ENCODE measurements around the gene TFIP11.

Gene TFIP11

DNA sequence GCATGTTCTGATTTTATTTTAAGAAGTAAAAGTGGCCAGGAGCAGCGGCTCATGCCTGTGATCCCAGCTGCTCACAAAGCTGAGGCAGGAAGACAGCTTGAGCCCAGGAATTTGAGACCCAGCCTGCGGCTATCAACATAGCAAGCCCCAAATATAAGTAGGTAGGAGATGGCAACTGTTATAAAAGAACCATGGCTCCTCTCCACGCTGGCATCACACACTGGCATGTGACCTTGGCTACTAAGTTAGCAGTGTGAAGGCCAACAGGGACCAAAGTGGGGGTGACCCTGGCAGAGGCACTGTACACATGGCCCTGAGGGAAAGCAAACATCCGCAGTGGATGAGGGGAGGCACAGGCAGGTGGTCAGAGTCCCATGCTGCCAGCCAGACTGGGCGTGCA lies 44.6 kb upstream of the TFIP11 start:
- Histone ChIP-seq H3K4me3 (ENCODE audit: low read depth, low read length) (no peak overlapping the region), H3K9me3 (ENCODE audit: control insufficient read depth, low read length) (no peaks in the 10 kb centered on the region), H3K9ac (no peak overlapping the region)

DNA sequence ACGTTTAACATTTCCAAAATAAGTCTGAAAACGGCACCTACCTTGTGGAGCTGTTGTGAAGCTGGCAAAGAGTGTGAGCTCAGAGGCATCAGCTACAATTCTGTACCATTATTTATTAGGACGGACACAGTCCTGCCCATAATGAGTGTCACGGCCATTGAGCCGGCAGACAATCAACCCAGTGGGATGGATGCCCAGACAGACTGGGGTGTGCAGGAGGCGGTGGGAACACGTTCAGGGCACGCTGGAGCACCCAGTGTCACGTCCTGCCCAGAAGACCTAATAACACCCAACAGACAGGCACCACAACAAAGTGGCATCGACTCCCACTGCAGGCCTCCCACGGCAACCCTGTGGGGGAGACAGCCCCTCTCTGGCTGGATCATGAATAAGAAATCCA lies 43.2 kb upstream of the TFIP11 start:
- Histone ChIP-seq H3K27me3 (ENCODE audit: control insufficient read depth, insufficient read depth, low read length) (no peaks in the 10 kb centered on the region), H3K4me3 (ENCODE audit: low read depth, low read length) (no peak overlapping the region), H2AFZ (no peak overlapping the region), H3K79me2 (no peaks in the 10 kb centered on the region), H3K9ac (no peak overlapping the region), H3K9me3 (ENCODE audit: control insufficient read depth, low read length) (no peaks in the 10 kb centered on the region), H3K4me2 (ENCODE audit: low read length) (no peak overlapping the region), H3K4me1 (no peaks in the 10 kb centered on the region), H3K36me3 (ENCODE audit: control insufficient read depth, insufficient read depth, low read length) (no peaks in the 10 kb centered on the region), H3K27ac (no peak overlapping the region)
- TF ChIP-seq, protein P1, sequence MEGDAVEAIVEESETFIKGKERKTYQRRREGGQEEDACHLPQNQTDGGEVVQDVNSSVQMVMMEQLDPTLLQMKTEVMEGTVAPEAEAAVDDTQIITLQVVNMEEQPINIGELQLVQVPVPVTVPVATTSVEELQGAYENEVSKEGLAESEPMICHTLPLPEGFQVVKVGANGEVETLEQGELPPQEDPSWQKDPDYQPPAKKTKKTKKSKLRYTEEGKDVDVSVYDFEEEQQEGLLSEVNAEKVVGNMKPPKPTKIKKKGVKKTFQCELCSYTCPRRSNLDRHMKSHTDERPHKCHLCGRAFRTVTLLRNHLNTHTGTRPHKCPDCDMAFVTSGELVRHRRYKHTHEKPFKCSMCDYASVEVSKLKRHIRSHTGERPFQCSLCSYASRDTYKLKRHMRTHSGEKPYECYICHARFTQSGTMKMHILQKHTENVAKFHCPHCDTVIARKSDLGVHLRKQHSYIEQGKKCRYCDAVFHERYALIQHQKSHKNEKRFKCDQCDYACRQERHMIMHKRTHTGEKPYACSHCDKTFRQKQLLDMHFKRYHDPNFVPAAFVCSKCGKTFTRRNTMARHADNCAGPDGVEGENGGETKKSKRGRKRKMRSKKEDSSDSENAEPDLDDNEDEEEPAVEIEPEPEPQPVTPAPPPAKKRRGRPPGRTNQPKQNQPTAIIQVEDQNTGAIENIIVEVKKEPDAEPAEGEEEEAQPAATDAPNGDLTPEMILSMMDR (IDR thresholded peaks at IDR 0.05) = no peak

More for the DNA sequence above, 44.6 kb upstream of the TFIP11 start:
- TF ChIP-seq, protein P1 (IDR thresholded peaks at IDR 0.05) = no peak
- H3K27me3 ChIP-seq (ENCODE audit: control insufficient read depth, insufficient read depth, low read length) = no peaks in the 10 kb centered on the region
- no peak overlapping the region for H3K27ac ChIP-seq
- no peaks in the 10 kb centered on the region for H3K4me1 ChIP-seq
- H3K79me2 ChIP-seq = no peaks in the 10 kb centered on the region
- no peaks in the 10 kb centered on the region for H3K36me3 ChIP-seq (ENCODE audit: control insufficient read depth, insufficient read depth, low read length)
- no peak overlapping the region for H2AFZ ChIP-seq
- H3K4me2 ChIP-seq (ENCODE audit: low read length) = no peak overlapping the region

GRCh38 chr22:26554956-26555355 lies 42.7 kb upstream of the TFIP11 start:
- TF ChIP-seq, protein P1 (IDR thresholded peaks at IDR 0.05) = no peak
- Histone ChIP-seq H3K36me3 (ENCODE audit: control insufficient read depth, insufficient read depth, low read length) (no peaks in the 10 kb centered on the region), H3K4me3 (ENCODE audit: low read depth, low read length) (no peak overlapping the region), H3K79me2 (no peaks in the 10 kb centered on the region), H3K4me1 (no peaks in the 10 kb centered on the region), H3K27ac (no peak overlapping the region), H3K9ac (no peak overlapping the region), H3K4me2 (ENCODE audit: low read length) (no peak overlapping the region), H3K9me3 (ENCODE audit: control insufficient read depth, low read length) (no peaks in the 10 kb centered on the region), H2AFZ (no peak overlapping the region), H3K27me3 (ENCODE audit: control insufficient read depth, insufficient read depth, low read length) (no peaks in the 10 kb centered on the region)

GRCh38 chr22:26553056-26553752 lies 40.9 kb upstream of the TFIP11 start:
- Histone ChIP-seq H3K9me3 (ENCODE audit: control insufficient read depth, low read length) (no peaks in the 10 kb centered on the region), H3K4me1 (no peaks in the 10 kb centered on the region), H3K9ac (no peak overlapping the region), H3K4me3 (ENCODE audit: low read depth, low read length) (no peak overlapping the region), H3K4me2 (ENCODE audit: low read length) (no peak overlapping the region), H2AFZ (no peak overlapping the region), H3K36me3 (ENCODE audit: control insufficient read depth, insufficient read depth, low read length) (no peaks in the 10 kb centered on the region), H3K79me2 (no peaks in the 10 kb centered on the region), H3K27ac (no peak overlapping the region), H3K27me3 (ENCODE audit: control insufficient read depth, insufficient read depth, low read length) (no peaks in the 10 kb centered on the region)
- TF ChIP-seq, protein P1 (IDR thresholded peaks at IDR 0.05) = no peak

DNA sequence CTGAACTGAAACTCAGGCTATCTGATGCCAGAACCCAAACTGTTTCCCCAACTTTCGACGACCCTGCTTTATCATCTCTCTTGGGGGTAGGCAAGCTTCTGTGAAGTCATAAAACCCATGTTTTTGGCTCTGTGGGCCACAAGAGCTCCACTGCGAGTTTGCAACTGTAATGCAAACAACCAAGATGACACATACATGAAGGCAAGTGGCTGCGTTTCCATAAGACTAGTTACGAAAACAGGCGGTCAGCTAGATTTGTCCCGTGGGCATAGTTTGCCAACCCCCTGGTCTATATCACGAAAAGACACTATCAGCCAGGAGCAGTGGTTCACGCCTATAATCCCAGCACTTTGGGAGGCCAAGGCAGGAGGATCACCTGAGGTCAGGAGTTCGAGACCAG lies 40.2 kb upstream of the TFIP11 start:
- Histone ChIP-seq H3K36me3 (ENCODE audit: control insufficient read depth, insufficient read depth, low read length) (no peaks in the 10 kb centered on the region), H3K9ac (no peak overlapping the region), H3K9me3 (ENCODE audit: control insufficient read depth, low read length) (no peaks in the 10 kb centered on the region), H3K27ac (no peak overlapping the region), H2AFZ (no peak overlapping the region), H3K4me2 (ENCODE audit: low read length) (no peak overlapping the region), H3K79me2 (no peaks in the 10 kb centered on the region), H3K4me1 (no peaks in the 10 kb centered on the region), H3K27me3 (ENCODE audit: control insufficient read depth, insufficient read depth, low read length) (no peaks in the 10 kb centered on the region), H3K4me3 (ENCODE audit: low read depth, low read length) (no peak overlapping the region)
- TF ChIP-seq, protein P1 (IDR thresholded peaks at IDR 0.05) = no peak
